RWPE2 (cell line): ENCODE results near the gene TCF12.

Experiments used
- ATAC-seq: fragments of 200-7000 bp; cut with Tn5 transposase; 3 replicates; pipeline ENCODE4 v1.9.1; 2021; ENCODE audit warnings: low read depth
- DNase-seq: peaks from one replicate; pipeline ENCODE4 v3.0.0-alpha.2; 2020; ENCODE audit warnings: low spot score
- H3K27ac ChIP-seq: fragments of 450-650 bp; 2 replicates; pipeline ENCODE4 v1.5.1; 2017; ENCODE audit warnings: mild to moderate bottlenecking; ENCODE audit not compliant: poor library complexity, severe bottlenecking
- H3K27me3 ChIP-seq: fragments of 250-450 bp; sonication (Bioruptor Pico); 2 replicates; pipeline ENCODE4 v1.5.1; 2021; ENCODE audit warnings: mild to moderate bottlenecking, moderate library complexity; ENCODE audit not compliant: insufficient read depth, poor library complexity, severe bottlenecking
- H3K36me3 ChIP-seq: fragments of 250-450 bp; sonication (Bioruptor Pico); 2 replicates; pipeline ENCODE4 v1.5.1; 2020; ENCODE audit warnings: low read depth, mild to moderate bottlenecking, moderate library complexity
- H3K4me1 ChIP-seq: fragments of 250-450 bp; sonication (Bioruptor Pico); 2 replicates; pipeline ENCODE4 v1.5.1; 2021; ENCODE audit warnings: mild to moderate bottlenecking, moderate library complexity; ENCODE audit not compliant: insufficient read depth, poor library complexity, severe bottlenecking
- H3K4me3 ChIP-seq: fragments of 250-450 bp; sonication (Bioruptor Pico); 2 replicates; pipeline ENCODE4 v1.5.1; 2021; ENCODE audit warnings: mild to moderate bottlenecking, moderate library complexity; ENCODE audit not compliant: severe bottlenecking
- H3K9me3 ChIP-seq: fragments of 250-450 bp; sonication (Bioruptor Pico); 2 replicates; pipeline ENCODE4 v1.5.1; 2021; ENCODE audit warnings: mild to moderate bottlenecking, moderate library complexity; ENCODE audit not compliant: severe bottlenecking
- CTCF ChIP-seq: fragments of 450-650 bp; IDR thresholded peaks from one replicate; pipeline ENCODE4 v1.5.1; 2017; ENCODE audit warnings: mild to moderate bottlenecking, moderate library complexity; ENCODE audit not compliant: poor library complexity, severe bottlenecking

The TCF12 gene

GRCh38 chr15:57189466-57189865, 271.0 kb downstream of the TCF12 start:
- ATAC-seq (no peak), DNase-seq (no peak)
- no peak overlapping the region for H3K4me3 ChIP-seq
- no peak overlapping the region for H3K27ac ChIP-seq
- no peaks in the 10 kb centered on the region for H3K27me3 ChIP-seq
- H3K9me3 ChIP-seq, result no peaks in the 10 kb centered on the region
- peaks cover 25% of the 10 kb centered on the region for H3K36me3 ChIP-seq
- H3K4me1 ChIP-seq, result no peaks in the 10 kb centered on the region
- TF ChIP-seq CTCF, result no peak

GRCh38 chr15:57190208-57190607, 271.8 kb downstream of the TCF12 start:
- Histone ChIP-seq H3K27me3 (no peaks in the 10 kb centered on the region), H3K4me3 (no peak overlapping the region), H3K4me1 (no peaks in the 10 kb centered on the region), H3K36me3 (peaks cover 23% of the 10 kb centered on the region), H3K27ac (no peak overlapping the region), H3K9me3 (no peaks in the 10 kb centered on the region)
- ATAC-seq (no peak), DNase-seq (no peak)
- TF ChIP-seq CTCF, result no peak

- H3K27ac ChIP-seq, result no peak overlapping the region
- no peaks in the 10 kb centered on the region for H3K9me3 ChIP-seq
- H3K27me3 ChIP-seq, result no peaks in the 10 kb centered on the region
- no peak for DNase-seq
- no peak for ATAC-seq
- H3K4me3 ChIP-seq, result no peak overlapping the region
- H3K4me1 ChIP-seq, result peaks cover 5% of the 10 kb centered on the region
- no peak for TF ChIP-seq CTCF
- H3K36me3 ChIP-seq, result peaks cover 35% of the 10 kb centered on the region
These were observed 274.7 kb downstream of the TCF12 start for GRCh38 chr15:57193161-57193560.

GRCh38 chr15:57195326-57195725, 276.9 kb downstream of the TCF12 start:
- Histone ChIP-seq H3K4me3 (no peak overlapping the region), H3K9me3 (no peaks in the 10 kb centered on the region), H3K4me1 (peaks cover 5% of the 10 kb centered on the region), H3K36me3 (peaks cover 38% of the 10 kb centered on the region), H3K27me3 (no peaks in the 10 kb centered on the region), H3K27ac (no peak overlapping the region)
- ATAC-seq (no peak), DNase-seq (no peak)
- no peak for TF ChIP-seq CTCF

- H3K27me3 ChIP-seq, result no peaks in the 10 kb centered on the region
- peak; percentile 71; the same call in 2 of the 3 replicates for ATAC-seq
- H3K36me3 ChIP-seq, result peaks cover 41% of the 10 kb centered on the region
- no peaks in the 10 kb centered on the region for H3K9me3 ChIP-seq
- no peak overlapping the region for H3K4me3 ChIP-seq
- peaks cover 5% of the 10 kb centered on the region for H3K4me1 ChIP-seq
- DNase-seq, result no peak
- no peak overlapping the region for H3K27ac ChIP-seq
- TF ChIP-seq CTCF, result no peak
These were observed 278.4 kb downstream of the TCF12 start for GRCh38 chr15:57196865-57197264.
